Trophoblast cell (in vitro differentiated cells and primary cell): ENCODE data around the gene MTPN.

ENCODE experiments used
- DNase-seq, 2 donors: peaks; one replicate each; pipeline ENCODE4 v3.0.0-alpha.2; 2016
- H2AFZ ChIP-seq: 2 replicates; pipeline ENCODE4 v1.6.1; 2013; ENCODE audit warnings: low read length, moderate library complexity, mild to moderate bottlenecking; ENCODE audit not compliant: insufficient read depth, poor library complexity
- H2AK5ac ChIP-seq: 2 replicates; pipeline ENCODE4 v1.6.1; 2013; ENCODE audit warnings: mild to moderate bottlenecking, low read length
- H2BK120ac ChIP-seq: 2 replicates; pipeline ENCODE4 v1.6.1; 2013; ENCODE audit warnings: low read length, mild to moderate bottlenecking, moderate library complexity; ENCODE audit not compliant: insufficient read depth, poor library complexity
- H2BK12ac ChIP-seq: 2 replicates; pipeline ENCODE4 v1.6.1; 2013; ENCODE audit warnings: mild to moderate bottlenecking, low read length, moderate library complexity
- H2BK5ac ChIP-seq: 2 replicates; pipeline ENCODE4 v1.6.1; 2013; ENCODE audit warnings: low read length, low read depth, moderate library complexity, mild to moderate bottlenecking; ENCODE audit not compliant: poor library complexity
- H3K14ac ChIP-seq: 2 replicates; pipeline ENCODE4 v1.6.1; 2013; ENCODE audit warnings: mild to moderate bottlenecking, low read length
- H3K18ac ChIP-seq: 2 replicates; pipeline ENCODE4 v1.6.1; 2013; ENCODE audit warnings: mild to moderate bottlenecking, low read length
- H3K23ac ChIP-seq: 2 replicates; pipeline ENCODE4 v1.6.1; 2013; ENCODE audit warnings: low read length
- H3K27ac ChIP-seq: 2 replicates; pipeline ENCODE4 v1.5.1; 2013; ENCODE audit warnings: low read depth, mild to moderate bottlenecking, inconsistent platforms, low read length, moderate library complexity
- H3K27me3 ChIP-seq: 2 replicates; pipeline ENCODE4 v1.6.1; 2013; ENCODE audit warnings: inconsistent platforms, mild to moderate bottlenecking, low read length, moderate library complexity; ENCODE audit not compliant: insufficient read depth
- H3K36me3 ChIP-seq, 2 experiments: 1 replicate in 1 of 2; 2 replicates in 1 of 2; pipeline ENCODE4 v1.6.1; 2013; ENCODE audit warnings: low read length in 2 of 2, mild to moderate bottlenecking in 2 of 2, moderate library complexity in 1 of 2; ENCODE audit not compliant: insufficient read depth in 2 of 2, control insufficient read depth in 1 of 2
- H3K4ac ChIP-seq: 2 replicates; pipeline ENCODE4 v1.6.1; 2013; ENCODE audit warnings: low read depth, mild to moderate bottlenecking, low read length, moderate library complexity
- H3K4me1 ChIP-seq, 2 experiments: 1 replicate in 1 of 2; 2 replicates in 1 of 2; pipeline ENCODE4 v1.6.1; 2013; ENCODE audit warnings: low read length in 2 of 2, mild to moderate bottlenecking in 2 of 2, moderate library complexity in 1 of 2; ENCODE audit not compliant: insufficient read depth in 2 of 2, control insufficient read depth in 1 of 2
- H3K4me2 ChIP-seq: 2 replicates; pipeline ENCODE4 v1.6.1; 2013; ENCODE audit warnings: inconsistent platforms, mild to moderate bottlenecking, low read length, moderate library complexity
- H3K4me3 ChIP-seq: 2 replicates; pipeline ENCODE4 v1.5.1; 2013; ENCODE audit warnings: mild to moderate bottlenecking, low read depth, low read length, inconsistent platforms
- H3K79me1 ChIP-seq: one replicate; pipeline ENCODE4 v1.6.1; 2013; ENCODE audit warnings: low read length
- H3K79me2 ChIP-seq: 2 replicates; pipeline ENCODE4 v1.6.1; 2013; ENCODE audit warnings: low read length, mild to moderate bottlenecking; ENCODE audit not compliant: control insufficient read depth, insufficient read depth, poor library complexity
- H3K9ac ChIP-seq: 2 replicates; pipeline ENCODE4 v1.6.1; 2013; ENCODE audit warnings: mild to moderate bottlenecking, low read length
- H3K9me3 ChIP-seq: 2 replicates; pipeline ENCODE4 v1.6.1; 2013; ENCODE audit warnings: low read depth, mild to moderate bottlenecking, control low read depth, inconsistent platforms, low read length; ENCODE audit not compliant: insufficient read depth
- H4K12ac ChIP-seq: 2 replicates; pipeline ENCODE4 v1.6.1; 2013; ENCODE audit warnings: low read depth, mild to moderate bottlenecking, low read length, moderate library complexity
- H4K8ac ChIP-seq: 2 replicates; pipeline ENCODE4 v1.6.1; 2013; ENCODE audit warnings: low read depth, mild to moderate bottlenecking, low read length, moderate library complexity
- H4K91ac ChIP-seq: one replicate; pipeline ENCODE4 v1.6.1; 2013; ENCODE audit warnings: low read depth, mild to moderate bottlenecking, low read length, moderate library complexity
- WGBS: extraction: QIAGEN DNeasy Blood & Tissue Kit; methylation state at CpG from one replicate; pipeline ENCODE4 v1.1.7; 2013; ENCODE audit warnings: missing lambda C conversion rate; ENCODE audit not compliant: insufficient read length, insufficient coverage; ENCODE audit errors: extremely low coverage; 5-methylcytosine and 5-hydroxymethylcytosine counted together

The MTPN gene

DNA sequence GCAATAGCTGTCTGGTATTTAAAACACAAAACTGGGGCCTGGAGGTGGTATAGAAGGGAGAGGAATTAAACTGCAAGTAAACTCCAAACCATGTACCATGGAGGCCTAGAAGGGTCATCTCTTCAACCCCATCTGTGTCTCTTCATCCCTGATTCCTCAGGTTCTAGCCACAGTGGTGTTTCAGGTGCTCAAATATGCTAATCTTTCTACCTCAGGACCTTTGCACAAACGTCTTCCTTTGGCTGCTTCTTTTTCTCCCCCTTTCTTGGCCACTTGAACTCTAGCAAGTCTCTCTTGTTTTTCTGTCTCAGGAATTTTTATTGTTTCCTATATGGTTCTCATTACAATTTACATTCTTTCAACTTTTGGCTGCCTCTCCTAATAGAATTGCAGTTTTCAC is 25.6 kb upstream of the MTPN start:
- H2AFZ ChIP-seq, result no peak overlapping the region
- H3K18ac ChIP-seq, result no peak overlapping the region
- H3K36me3 ChIP-seq, result no peaks in the 10 kb centered on the region
- no peak overlapping the region for H3K23ac ChIP-seq
- no peak overlapping the region for H4K8ac ChIP-seq
- H3K14ac ChIP-seq, result no peak overlapping the region
- H3K4ac ChIP-seq, result no peak overlapping the region
- H3K79me2 ChIP-seq, result no peaks in the 10 kb centered on the region
- no peak overlapping the region for H3K27ac ChIP-seq
- no peak overlapping the region for H2AK5ac ChIP-seq
- DNase-seq, result no peak
- peaks cover 3% of the 10 kb centered on the region for H3K79me1 ChIP-seq
- H3K27me3 ChIP-seq, result no peaks in the 10 kb centered on the region
- no CpG with 5 or more reads among the region's 1 CpG for WGBS
- peaks cover 1% of the 10 kb centered on the region for H3K9me3 ChIP-seq
- H3K4me3 ChIP-seq, result no peak overlapping the region
- H4K12ac ChIP-seq, result no peak overlapping the region
- no peak overlapping the region for H2BK5ac ChIP-seq
- no peak overlapping the region for H2BK12ac ChIP-seq
- no peak overlapping the region for H3K4me2 ChIP-seq
- no peak overlapping the region for H2BK120ac ChIP-seq
- no peak overlapping the region for H4K91ac ChIP-seq
- no peaks in the 10 kb centered on the region for H3K4me1 ChIP-seq
- no peak overlapping the region for H3K9ac ChIP-seq

DNA sequence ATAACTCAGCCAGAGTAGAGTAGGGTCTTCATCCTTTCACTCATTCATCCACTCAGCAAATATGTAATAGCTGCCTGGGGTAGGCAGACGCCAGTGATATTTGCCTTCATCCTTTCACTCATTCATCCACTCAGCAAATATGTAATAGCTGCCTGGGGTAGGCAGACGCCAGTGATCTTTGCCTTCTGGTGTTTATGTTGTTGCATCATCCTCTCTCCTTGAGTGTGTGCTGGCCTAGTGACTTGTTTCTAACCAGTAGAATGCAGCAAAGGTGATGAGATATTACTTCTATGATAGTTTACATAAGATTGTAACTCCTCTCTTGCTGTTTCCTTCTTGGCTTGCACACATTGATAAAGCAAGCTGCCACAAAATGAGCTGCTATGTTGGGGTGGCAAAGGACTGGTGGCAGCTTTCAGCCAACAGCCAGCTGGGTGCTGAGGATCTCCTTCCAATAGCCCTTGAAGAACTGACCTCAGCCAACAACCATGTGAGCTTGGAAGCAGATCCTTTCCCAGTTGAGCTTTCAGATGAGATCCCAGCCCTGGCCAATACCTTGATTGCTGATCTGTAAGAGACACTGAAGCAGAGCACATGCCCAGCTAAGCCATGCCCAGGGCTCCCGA is 23.2 kb upstream of the MTPN start:
- H3K4me1 ChIP-seq, result no peaks in the 10 kb centered on the region
- no peak overlapping the region for H4K8ac ChIP-seq
- H2BK5ac ChIP-seq, result no peak overlapping the region
- DNase-seq, result peak; percentile 20 to 45
- H4K91ac ChIP-seq, result no peak overlapping the region
- no peak overlapping the region for H3K4ac ChIP-seq
- no peak overlapping the region for H2AFZ ChIP-seq
- H3K18ac ChIP-seq, result no peak overlapping the region
- H3K79me1 ChIP-seq, result peaks cover 3% of the 10 kb centered on the region
- no peak overlapping the region for H4K12ac ChIP-seq
- H3K79me2 ChIP-seq, result no peaks in the 10 kb centered on the region
- H3K14ac ChIP-seq, result no peak overlapping the region
- peaks cover 1% of the 10 kb centered on the region for H3K9me3 ChIP-seq
- H3K4me3 ChIP-seq, result no peak overlapping the region
- H3K36me3 ChIP-seq, result no peaks in the 10 kb centered on the region
- H3K23ac ChIP-seq, result no peak overlapping the region
- no peak overlapping the region for H3K9ac ChIP-seq
- no peak overlapping the region for H3K27ac ChIP-seq
- no peak overlapping the region for H2BK120ac ChIP-seq
- H2BK12ac ChIP-seq, result no peak overlapping the region
- no CpG with 5 or more reads among the region's 3 CpGs for WGBS
- H3K27me3 ChIP-seq, result no peaks in the 10 kb centered on the region
- H2AK5ac ChIP-seq, result no peak overlapping the region
- H3K4me2 ChIP-seq, result no peak overlapping the region

DNA sequence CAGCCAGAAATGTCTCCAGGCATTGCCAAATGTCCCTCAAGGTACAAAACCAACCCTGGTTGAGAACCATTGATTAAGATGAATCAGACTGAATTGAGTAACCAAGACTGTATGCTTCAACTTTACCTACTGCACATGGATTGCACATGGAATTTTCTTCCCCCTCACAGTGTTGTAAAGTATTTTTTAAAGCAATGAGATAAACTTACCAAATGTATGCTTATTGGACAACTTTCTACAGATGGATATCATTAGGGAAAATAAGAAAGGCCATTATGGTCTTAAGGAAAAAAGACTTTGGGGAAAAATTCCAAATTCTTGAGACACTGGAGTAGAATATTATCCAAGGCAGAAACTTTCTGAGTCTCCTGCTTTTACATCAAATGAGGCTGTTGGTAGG is 20.9 kb upstream of the MTPN start:
- H2AK5ac ChIP-seq, result no peak overlapping the region
- H3K27ac ChIP-seq, result no peak overlapping the region
- no peak overlapping the region for H3K14ac ChIP-seq
- no peak overlapping the region for H4K8ac ChIP-seq
- no peaks in the 10 kb centered on the region for H3K36me3 ChIP-seq
- H2BK120ac ChIP-seq, result no peak overlapping the region
- H3K27me3 ChIP-seq, result no peaks in the 10 kb centered on the region
- H3K23ac ChIP-seq, result no peak overlapping the region
- no peak overlapping the region for H4K91ac ChIP-seq
- no peak overlapping the region for H3K4me2 ChIP-seq
- no peaks in the 10 kb centered on the region for H3K4me1 ChIP-seq
- no peak overlapping the region for H3K4me3 ChIP-seq
- DNase-seq, result peak; percentile 15 to 20
- no peak overlapping the region for H2AFZ ChIP-seq
- no peaks in the 10 kb centered on the region for H3K79me2 ChIP-seq
- H2BK12ac ChIP-seq, result no peak overlapping the region
- peaks cover 3% of the 10 kb centered on the region for H3K79me1 ChIP-seq
- peaks cover 1% of the 10 kb centered on the region for H3K9me3 ChIP-seq
- H3K18ac ChIP-seq, result no peak overlapping the region
- H3K4ac ChIP-seq, result no peak overlapping the region
- no peak overlapping the region for H4K12ac ChIP-seq
- no peak overlapping the region for H2BK5ac ChIP-seq
- no peak overlapping the region for H3K9ac ChIP-seq

DNA sequence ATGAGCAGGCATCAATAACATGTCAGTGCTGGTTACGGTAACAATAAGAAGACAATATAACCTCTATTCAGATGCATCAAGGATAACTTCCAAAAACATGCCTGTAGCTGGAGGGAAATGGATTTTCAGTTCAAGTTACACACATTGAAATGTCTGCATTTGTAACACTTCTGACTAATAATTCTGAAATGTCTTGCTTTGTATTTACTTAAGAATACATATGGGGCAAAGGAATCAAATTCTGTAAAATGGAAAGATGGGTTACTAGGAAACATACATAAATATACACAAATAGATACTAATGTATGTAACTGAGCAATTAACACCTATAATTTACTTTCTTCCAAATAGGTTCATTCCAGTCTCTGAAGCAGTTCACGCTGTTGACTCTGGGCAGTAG is 18.6 kb upstream of the MTPN start:
- Histone ChIP-seq H3K79me2 (no peaks in the 10 kb centered on the region), H2AK5ac (no peak overlapping the region)
- whole genome bisulfite sequencing, result no CpG with 5 or more reads among the region's 2 CpGs

More for the DNA sequence above, 18.6 kb upstream of the MTPN start:
- Histone ChIP-seq H2AFZ (no peak overlapping the region), H3K4me2 (no peak overlapping the region), H3K79me1 (peaks cover 3% of the 10 kb centered on the region), H2BK5ac (no peak overlapping the region), H3K4me1 (no peaks in the 10 kb centered on the region), H3K23ac (no peak overlapping the region), H3K27ac (no peak overlapping the region), H3K18ac (no peak overlapping the region), H3K4ac (no peak overlapping the region), H4K8ac (no peak overlapping the region), H4K91ac (no peak overlapping the region), H3K14ac (no peak overlapping the region), H3K36me3 (no peaks in the 10 kb centered on the region), H2BK120ac (no peak overlapping the region), H3K4me3 (no peak overlapping the region), H4K12ac (no peak overlapping the region), H3K9ac (no peak overlapping the region), H2BK12ac (no peak overlapping the region), H3K27me3 (no peaks in the 10 kb centered on the region), H3K9me3 (peaks cover 1% of the 10 kb centered on the region)
- DNase-seq, result no peak
